NB4 (cell line): ENCODE measurements around the gene CAMSAP1.

Experiments
- POLR2A ChIP-seq: IDR thresholded peaks from 2 replicates; pipeline ENCODE4 v1.6.1; 2011; ENCODE audit warnings: mild to moderate bottlenecking; ENCODE audit not compliant: insufficient read length; ENCODE audit errors: extremely low read depth
- TF ChIP-seq, protein P1 (sequence below): IDR thresholded peaks from one replicate; pipeline ENCODE4 v1.5.1; 2012; ENCODE audit warnings: low read depth, low read length

DNA sequence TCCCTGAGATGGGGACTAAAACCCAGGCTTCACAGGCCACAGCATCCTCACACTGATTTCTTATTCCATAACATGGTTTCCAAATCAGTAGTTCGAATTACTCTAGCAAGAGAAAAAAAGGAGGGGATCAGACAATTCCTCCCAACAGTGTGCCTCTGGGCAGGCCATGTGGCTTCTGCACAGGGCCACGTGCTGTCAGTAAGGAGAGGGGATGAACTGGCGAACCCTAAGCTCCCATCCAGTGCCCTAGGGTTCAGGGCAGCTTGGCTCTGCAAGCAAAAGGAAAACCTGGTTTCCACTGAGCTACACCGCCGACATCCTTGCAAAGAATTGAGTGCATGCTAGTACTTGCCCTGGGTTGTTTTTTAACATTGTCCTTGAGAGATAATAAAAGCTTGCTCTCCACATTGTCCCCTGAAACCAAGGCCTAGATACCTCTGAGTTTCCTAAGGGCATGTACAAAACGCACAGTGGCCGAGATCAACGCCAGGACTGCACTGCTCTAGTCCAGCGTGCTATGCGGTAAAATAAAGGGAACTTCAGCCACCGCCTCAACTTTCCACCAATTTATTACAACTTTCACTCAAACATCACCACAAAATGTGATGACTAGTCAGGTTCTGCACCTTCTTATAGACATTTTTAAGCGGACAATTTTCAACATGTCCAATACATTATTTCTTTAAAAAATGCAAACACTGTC, 4.5 kb downstream of the CAMSAP1 start:
- TF ChIP-seq, protein P1, sequence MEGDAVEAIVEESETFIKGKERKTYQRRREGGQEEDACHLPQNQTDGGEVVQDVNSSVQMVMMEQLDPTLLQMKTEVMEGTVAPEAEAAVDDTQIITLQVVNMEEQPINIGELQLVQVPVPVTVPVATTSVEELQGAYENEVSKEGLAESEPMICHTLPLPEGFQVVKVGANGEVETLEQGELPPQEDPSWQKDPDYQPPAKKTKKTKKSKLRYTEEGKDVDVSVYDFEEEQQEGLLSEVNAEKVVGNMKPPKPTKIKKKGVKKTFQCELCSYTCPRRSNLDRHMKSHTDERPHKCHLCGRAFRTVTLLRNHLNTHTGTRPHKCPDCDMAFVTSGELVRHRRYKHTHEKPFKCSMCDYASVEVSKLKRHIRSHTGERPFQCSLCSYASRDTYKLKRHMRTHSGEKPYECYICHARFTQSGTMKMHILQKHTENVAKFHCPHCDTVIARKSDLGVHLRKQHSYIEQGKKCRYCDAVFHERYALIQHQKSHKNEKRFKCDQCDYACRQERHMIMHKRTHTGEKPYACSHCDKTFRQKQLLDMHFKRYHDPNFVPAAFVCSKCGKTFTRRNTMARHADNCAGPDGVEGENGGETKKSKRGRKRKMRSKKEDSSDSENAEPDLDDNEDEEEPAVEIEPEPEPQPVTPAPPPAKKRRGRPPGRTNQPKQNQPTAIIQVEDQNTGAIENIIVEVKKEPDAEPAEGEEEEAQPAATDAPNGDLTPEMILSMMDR = no peak
- TF ChIP-seq POLR2A = no peak
